ENCODE results near the gene ELFN1. TPM values are rescaled to one million over a fixed set of nuclear protein-coding genes. Genes with fewer than 3 reads are reported as not detected.
"Not testable (repeated sequence)": the region's sequence is repeated elsewhere in the genome, so short reads cannot be mapped to it uniquely, and the experiment has no call there.

Gene ELFN1
- total RNA-seq, 4 donors from 2014 or later = 0.12 to 1.0 (median 0.46) TPM

- peaks cover 6% of the 10 kb centered on the region in 2 donors for H3K4me1 ChIP-seq
- intact Hi-C loops (cut with DNase I; ENCODE audit: low total_unique reads) (no loop called here), in situ Hi-C loops (cut with MboI; ENCODE audit: low sequenced_read_pairs in 4 of 4) (loop anchor here in 2 of 4 donors (25.0 kb wide), 1 partner anchor 174 kb away; no protein-coding TSS in a partner anchor)
- H3K4me3 ChIP-seq = no peak overlapping the region
- no peaks in the 10 kb centered on the region for H3K9me3 ChIP-seq
- H3K27ac ChIP-seq = no peak overlapping the region
- TF ChIP-seq POLR2A (IDR thresholded peaks at IDR 0.05) (no peak), CTCF (IDR thresholded peaks at IDR 0.05 in 4 of 5, conservative IDR thresholded peaks at IDR 0.05 in 1 of 5) (no peak)
- ATAC-seq (no peak), DNase-seq (no peak)
- no peaks in the 10 kb centered on the region for H3K36me3 ChIP-seq
- peaks cover 0 to 7% (median 3%) of the 10 kb centered on the region in 3 donors for H3K27me3 ChIP-seq
Observed at GRCh38 chr7:1761097-1761496, 91.0 kb downstream of the ELFN1 start.

- H3K27me3 ChIP-seq = peaks cover 0 to 3% (median 0%) of the 10 kb centered on the region in 3 donors
- H3K36me3 ChIP-seq = no peaks in the 10 kb centered on the region
- no peak overlapping the region for H3K27ac ChIP-seq
- DNase-seq = no peak
- H3K4me1 ChIP-seq = peaks cover 6% of the 10 kb centered on the region in 2 donors
- no peak for ATAC-seq
- in situ Hi-C loops (cut with MboI; ENCODE audit: low sequenced_read_pairs in 4 of 4) (loop anchor here in 2 of 4 donors (25.0 kb wide), 1 partner anchor 174 kb away; no protein-coding TSS in a partner anchor), intact Hi-C loops (cut with DNase I; ENCODE audit: low total_unique reads) (no loop called here)
- no peak overlapping the region for H3K4me3 ChIP-seq
- H3K9me3 ChIP-seq = no peaks in the 10 kb centered on the region
- no peak for TF ChIP-seq CTCF (IDR thresholded peaks at IDR 0.05 in 4 of 5, conservative IDR thresholded peaks at IDR 0.05 in 1 of 5)
- no peak for TF ChIP-seq POLR2A (IDR thresholded peaks at IDR 0.05)
Observed at GRCh38 chr7:1761774-1762173, 91.7 kb downstream of the ELFN1 start.

GRCh38 chr7:1762238-1762945 is 92.3 kb downstream of the ELFN1 start:
- no peak overlapping the region for H3K4me3 ChIP-seq
- in situ Hi-C loops (cut with MboI; ENCODE audit: low sequenced_read_pairs in 4 of 4) (loop anchor here in 2 of 4 donors (25.0 kb wide), 1 partner anchor 175 kb away; no protein-coding TSS in a partner anchor), intact Hi-C loops (cut with DNase I; ENCODE audit: low total_unique reads) (no loop called here)
- H3K27me3 ChIP-seq = no peaks in the 10 kb centered on the region
- no peak overlapping the region for H3K27ac ChIP-seq
- no peaks in the 10 kb centered on the region for H3K36me3 ChIP-seq
- TF ChIP-seq POLR2A (IDR thresholded peaks at IDR 0.05) = no peak
- no peak for TF ChIP-seq CTCF (IDR thresholded peaks at IDR 0.05 in 4 of 5, conservative IDR thresholded peaks at IDR 0.05 in 1 of 5)
- peaks cover 6% of the 10 kb centered on the region in 2 donors for H3K4me1 ChIP-seq
- H3K9me3 ChIP-seq = no peaks in the 10 kb centered on the region
- DNase-seq (no peak), ATAC-seq (no peak)

GRCh38 chr7:1763033-1763432 is 93.0 kb downstream of the ELFN1 start:
- intact Hi-C loops (cut with DNase I; ENCODE audit: low total_unique reads) (no loop called here), in situ Hi-C loops (cut with MboI; ENCODE audit: low sequenced_read_pairs in 4 of 4) (loop anchor here in 2 of 4 donors (25.0 kb wide), 1 partner anchor 176 kb away; no protein-coding TSS in a partner anchor)
- ATAC-seq (no peak), DNase-seq (no peak)
- H3K4me1 ChIP-seq = peaks cover 6% of the 10 kb centered on the region in 2 donors
- no peaks in the 10 kb centered on the region for H3K9me3 ChIP-seq
- H3K27ac ChIP-seq = no peak overlapping the region
- no peak overlapping the region for H3K4me3 ChIP-seq
- no peak for TF ChIP-seq POLR2A (IDR thresholded peaks at IDR 0.05)
- TF ChIP-seq CTCF (IDR thresholded peaks at IDR 0.05 in 4 of 5, conservative IDR thresholded peaks at IDR 0.05 in 1 of 5) = no peak
- no peaks in the 10 kb centered on the region for H3K36me3 ChIP-seq
- no peaks in the 10 kb centered on the region for H3K27me3 ChIP-seq

GRCh38 chr7:1763911-1764310 is 93.8 kb downstream of the ELFN1 start:
- intact Hi-C loops (cut with DNase I; ENCODE audit: low total_unique reads); H3K36me3 ChIP-seq; H3K27me3 ChIP-seq; H3K27ac ChIP-seq; H3K4me1 ChIP-seq; ATAC-seq; H3K4me3 ChIP-seq; H3K9me3 ChIP-seq; DNase-seq: not testable (repeated sequence)
- in situ Hi-C loops (cut with MboI; ENCODE audit: low sequenced_read_pairs in 4 of 4) = loop anchor here in 2 of 4 donors (25.0 kb wide), 1 partner anchor 177 kb away; no protein-coding TSS in a partner anchor

Data from gastrocnemius medialis (tissue), 4 donors.